IMR-90 (cell line): ENCODE measurements around the gene RLN2.
"Not testable (repeated sequence)": the region's sequence is repeated elsewhere in the genome, so short reads cannot be mapped to it uniquely, and the experiment has no call there.

Experiments used
- BHLHE40 ChIP-seq: fragments of 150-350 bp; IDR thresholded peaks from 2 replicates; pipeline ENCODE4 v1.6.1; 2016; ENCODE audit warnings: mild to moderate bottlenecking, low read depth, low read length
- CTCF ChIP-seq: conservative IDR thresholded peaks from 2 replicates; pipeline ENCODE4 v1.5.1; 2012; ENCODE audit warnings: mild to moderate bottlenecking, low read depth, low read length, improper control_type of control experiment
- MAFK ChIP-seq: IDR thresholded peaks from 2 replicates; pipeline ENCODE4 v1.6.1; 2012; ENCODE audit warnings: low read depth, low read length, improper control_type of control experiment
- MAZ ChIP-seq: IDR thresholded peaks from 2 replicates; pipeline ENCODE4 v1.6.1; 2012; ENCODE audit warnings: low read depth, mild to moderate bottlenecking, low read length, improper control_type of control experiment, moderate library complexity, borderline replicate concordance
- MXI1 ChIP-seq: IDR thresholded peaks from 2 replicates; pipeline ENCODE4 v1.6.1; 2012; ENCODE audit warnings: low read depth, mild to moderate bottlenecking, low read length, moderate library complexity, borderline replicate concordance
- NFE2L2 ChIP-seq: fragments of 150-350 bp; IDR thresholded peaks from 2 replicates; pipeline ENCODE4 v1.6.1; 2016; ENCODE audit warnings: low read depth, mild to moderate bottlenecking, low read length
- POLR2A ChIP-seq: IDR thresholded peaks from 2 replicates; pipeline ENCODE4 v1.6.1; 2012; ENCODE audit warnings: mild to moderate bottlenecking, low read depth, low read length
- RAD21 ChIP-seq: IDR thresholded peaks from 2 replicates; pipeline ENCODE4 v1.6.1; 2012; ENCODE audit warnings: low read length, improper control_type of control experiment
- USF2 ChIP-seq: fragments of 150-350 bp; IDR thresholded peaks from 2 replicates; pipeline ENCODE4 v1.6.1; 2017; ENCODE audit warnings: mild to moderate bottlenecking, antibody characterized with exemption, low read length, low read depth

GRCh38 chr9:5331276-5331675, 26.8 kb upstream of the RLN2 start:
- TF ChIP-seq CTCF, POLR2A, NFE2L2, USF2, MAFK, RAD21, MXI1, BHLHE40, MAZ: not testable (repeated sequence)
